ENCODE data around the gene GNLY. TPM values are rescaled to one million over a fixed set of nuclear protein-coding genes. Genes with fewer than 3 reads are reported as not detected.

The GNLY gene
- total and polyA plus RNA-seq, 2 of the 13 experiments (the other 11 are each of a cell fraction or from before 2014, with no cell fraction given) = not detected

DNA sequence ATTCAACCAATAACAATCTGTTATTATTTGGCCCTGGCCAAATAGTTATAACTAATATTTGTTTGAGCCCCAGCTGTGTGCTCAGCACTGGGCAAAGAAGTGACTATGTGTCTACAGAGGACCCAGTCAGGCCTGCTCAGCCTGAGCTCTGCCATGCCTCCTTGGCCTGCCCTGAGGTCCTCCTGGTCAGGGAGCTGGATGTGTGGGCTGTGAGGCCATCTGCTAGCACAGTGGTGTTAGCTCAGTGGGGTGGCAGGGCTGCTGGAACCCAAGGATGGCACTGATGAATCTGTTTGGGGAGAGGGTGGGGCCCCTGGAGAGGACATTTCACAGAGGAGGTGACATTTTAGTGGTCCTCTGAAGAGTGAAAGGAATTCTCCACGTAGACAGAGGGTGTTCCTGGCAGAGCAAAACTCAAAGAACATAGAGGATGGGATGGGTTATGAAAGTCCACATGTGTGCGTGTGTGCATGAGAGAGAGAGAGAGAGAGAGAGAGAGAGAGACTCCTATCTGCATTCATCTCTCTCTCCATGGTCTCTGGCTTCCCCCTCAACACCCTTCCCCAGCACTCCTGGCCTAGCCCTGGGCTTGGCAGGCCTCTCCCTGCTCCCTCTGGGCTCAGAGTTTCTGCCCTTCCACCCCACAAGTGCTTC, 38.4 kb downstream of the GNLY start (continued):
- TF ChIP-seq ZNF563 (CRISPR knock-in tag; IDR thresholded peaks at IDR 0.05) = no peak
- TF ChIP-seq, protein P1, sequence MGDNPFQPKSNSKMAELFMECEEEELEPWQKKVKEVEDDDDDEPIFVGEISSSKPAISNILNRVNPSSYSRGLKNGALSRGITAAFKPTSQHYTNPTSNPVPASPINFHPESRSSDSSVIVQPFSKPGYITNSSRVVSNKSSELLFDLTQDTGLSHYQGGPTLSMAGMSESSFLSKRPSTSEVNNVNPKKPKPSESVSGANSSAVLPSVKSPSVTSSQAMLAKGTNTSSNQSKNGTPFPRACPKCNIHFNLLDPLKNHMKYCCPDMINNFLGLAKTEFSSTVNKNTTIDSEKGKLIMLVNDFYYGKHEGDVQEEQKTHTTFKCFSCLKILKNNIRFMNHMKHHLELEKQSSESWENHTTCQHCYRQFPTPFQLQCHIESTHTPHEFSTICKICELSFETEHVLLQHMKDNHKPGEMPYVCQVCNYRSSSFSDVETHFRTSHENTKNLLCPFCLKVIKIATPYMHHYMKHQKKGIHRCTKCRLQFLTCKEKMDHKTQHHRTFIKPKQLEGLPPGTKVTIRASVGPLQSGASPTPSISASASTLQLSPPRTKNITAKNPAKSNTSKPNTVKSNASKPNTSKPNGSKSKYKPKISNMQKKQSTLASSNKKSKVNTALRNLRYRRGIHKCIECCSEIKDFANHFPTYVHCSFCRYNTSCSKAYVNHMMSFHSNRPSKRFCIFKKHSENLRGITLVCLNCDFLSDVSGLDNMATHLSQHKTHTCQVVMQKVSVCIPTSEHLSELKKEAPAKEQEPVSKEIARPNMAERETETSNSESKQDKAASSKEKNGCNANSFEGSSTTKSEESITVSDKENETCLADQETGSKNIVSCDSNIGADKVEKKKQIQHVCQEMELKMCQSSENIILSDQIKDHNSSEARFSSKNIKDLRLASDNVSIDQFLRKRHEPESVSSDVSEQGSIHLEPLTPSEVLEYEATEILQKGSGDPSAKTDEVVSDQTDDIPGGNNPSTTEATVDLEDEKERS (CRISPR knock-in tag; IDR thresholded peaks at IDR 0.05) = no peak
- TF ChIP-seq, protein P2, sequence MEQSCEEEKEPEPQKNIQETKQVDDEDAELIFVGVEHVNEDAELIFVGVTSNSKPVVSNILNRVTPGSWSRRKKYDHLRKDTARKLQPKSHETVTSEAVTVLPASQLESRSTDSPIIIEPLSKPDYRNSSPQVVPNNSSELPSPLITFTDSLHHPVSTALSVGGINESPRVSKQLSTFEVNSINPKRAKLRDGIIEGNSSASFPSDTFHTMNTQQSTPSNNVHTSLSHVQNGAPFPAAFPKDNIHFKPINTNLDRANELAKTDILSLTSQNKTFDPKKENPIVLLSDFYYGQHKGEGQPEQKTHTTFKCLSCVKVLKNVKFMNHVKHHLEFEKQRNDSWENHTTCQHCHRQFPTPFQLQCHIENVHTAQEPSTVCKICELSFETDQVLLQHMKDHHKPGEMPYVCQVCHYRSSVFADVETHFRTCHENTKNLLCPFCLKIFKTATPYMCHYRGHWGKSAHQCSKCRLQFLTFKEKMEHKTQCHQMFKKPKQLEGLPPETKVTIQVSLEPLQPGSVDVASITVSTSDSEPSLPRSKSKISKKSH (CRISPR knock-in tag; IDR thresholded peaks at IDR 0.05; ENCODE audit: borderline replicate concordance) = no peak

DNA sequence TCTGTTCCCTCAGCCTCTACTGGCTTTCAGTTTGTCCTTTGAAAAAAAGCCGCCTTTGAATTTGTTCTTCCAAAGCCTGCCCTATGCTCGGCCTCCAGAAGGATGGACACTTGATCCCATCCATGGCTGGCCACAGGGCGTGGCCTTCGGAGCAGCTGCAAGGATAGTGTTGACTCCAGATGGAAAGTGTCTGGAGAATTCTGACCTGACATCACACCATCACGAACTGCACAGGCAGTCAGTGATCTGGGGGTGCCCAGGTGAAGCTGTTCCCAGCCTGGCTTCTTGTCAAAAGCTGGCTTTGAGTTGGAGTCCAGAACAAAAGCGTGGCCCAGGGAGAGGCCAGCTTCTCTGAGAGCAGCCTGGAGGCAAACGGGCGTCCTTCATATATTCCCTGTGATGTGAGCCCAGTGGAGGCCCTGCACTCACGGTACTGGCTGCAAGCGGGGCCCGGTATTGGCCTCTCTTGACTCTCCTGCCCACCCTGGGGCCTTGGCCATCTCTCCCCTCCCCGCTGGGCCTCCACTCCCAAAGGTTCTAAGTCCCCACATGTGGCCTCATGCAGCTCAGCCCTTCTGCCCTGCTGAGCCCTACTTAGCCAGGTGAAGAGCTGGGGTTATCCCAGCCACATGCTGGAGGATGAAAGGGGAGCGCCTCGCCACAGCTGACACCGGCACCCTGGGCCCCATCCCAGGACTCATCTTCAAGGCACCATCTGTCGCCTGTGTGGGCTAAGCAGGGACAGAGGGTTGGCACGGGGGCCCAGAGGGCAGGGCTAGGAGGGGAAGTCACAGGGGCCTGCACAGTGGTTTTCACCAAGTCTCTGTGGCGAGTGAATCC, 39.2 kb downstream of the GNLY start:
- 38% methylated on average over 15 of the region's 18 CpGs for WGBS (ENCODE audit: low lambda C conversion rate)
- intact Hi-C loops (cut with micrococcal nuclease; ENCODE audit: unreplicated experiment) (no loop called here), in situ Hi-C loops (cut with HindIII; ENCODE audit: extremely low pct_ligation_motif_present, low pct_unique_long_range_greater_than_20kb) (loop anchor here (10.0 kb wide), 1 partner anchor 341 kb away; no protein-coding TSS in a partner anchor)

More for the DNA sequence above, 39.2 kb downstream of the GNLY start:
- H3K4me1 ChIP-seq (ENCODE audit: insufficient read depth, low read length) = peaks cover 16% of the 10 kb centered on the region; the same call in 1 of the 2 replicates
- H3K4me2 ChIP-seq (ENCODE audit: low read depth, low read length) = no peak overlapping the region
- DNase-seq (ENCODE audit: low spot score) (peak; percentile 41), ATAC-seq (no peak), FAIRE-seq (no peak)
- peaks cover 5 to 36% of the 10 kb centered on the region in 2 experiments; a peak in 4 of 5 replicates for H3K27me3 ChIP-seq (ENCODE audit: control insufficient read depth in 1 of 2, insufficient read depth in 2 of 2, low read length in 2 of 2)
- no peak overlapping the region for H3K9ac ChIP-seq (ENCODE audit: insufficient read depth, low read depth, low read length)
- no peak for TF ChIP-seq HNRNPL (IDR thresholded peaks at IDR 0.05; ENCODE audit: low read depth, low read length)
- TF ChIP-seq, protein P3, sequence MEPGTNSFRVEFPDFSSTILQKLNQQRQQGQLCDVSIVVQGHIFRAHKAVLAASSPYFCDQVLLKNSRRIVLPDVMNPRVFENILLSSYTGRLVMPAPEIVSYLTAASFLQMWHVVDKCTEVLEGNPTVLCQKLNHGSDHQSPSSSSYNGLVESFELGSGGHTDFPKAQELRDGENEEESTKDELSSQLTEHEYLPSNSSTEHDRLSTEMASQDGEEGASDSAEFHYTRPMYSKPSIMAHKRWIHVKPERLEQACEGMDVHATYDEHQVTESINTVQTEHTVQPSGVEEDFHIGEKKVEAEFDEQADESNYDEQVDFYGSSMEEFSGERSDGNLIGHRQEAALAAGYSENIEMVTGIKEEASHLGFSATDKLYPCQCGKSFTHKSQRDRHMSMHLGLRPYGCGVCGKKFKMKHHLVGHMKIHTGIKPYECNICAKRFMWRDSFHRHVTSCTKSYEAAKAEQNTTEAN (CRISPR knock-in tag; conservative IDR thresholded peaks at IDR 0.05) = no peak
- TF ChIP-seq, protein P4, sequence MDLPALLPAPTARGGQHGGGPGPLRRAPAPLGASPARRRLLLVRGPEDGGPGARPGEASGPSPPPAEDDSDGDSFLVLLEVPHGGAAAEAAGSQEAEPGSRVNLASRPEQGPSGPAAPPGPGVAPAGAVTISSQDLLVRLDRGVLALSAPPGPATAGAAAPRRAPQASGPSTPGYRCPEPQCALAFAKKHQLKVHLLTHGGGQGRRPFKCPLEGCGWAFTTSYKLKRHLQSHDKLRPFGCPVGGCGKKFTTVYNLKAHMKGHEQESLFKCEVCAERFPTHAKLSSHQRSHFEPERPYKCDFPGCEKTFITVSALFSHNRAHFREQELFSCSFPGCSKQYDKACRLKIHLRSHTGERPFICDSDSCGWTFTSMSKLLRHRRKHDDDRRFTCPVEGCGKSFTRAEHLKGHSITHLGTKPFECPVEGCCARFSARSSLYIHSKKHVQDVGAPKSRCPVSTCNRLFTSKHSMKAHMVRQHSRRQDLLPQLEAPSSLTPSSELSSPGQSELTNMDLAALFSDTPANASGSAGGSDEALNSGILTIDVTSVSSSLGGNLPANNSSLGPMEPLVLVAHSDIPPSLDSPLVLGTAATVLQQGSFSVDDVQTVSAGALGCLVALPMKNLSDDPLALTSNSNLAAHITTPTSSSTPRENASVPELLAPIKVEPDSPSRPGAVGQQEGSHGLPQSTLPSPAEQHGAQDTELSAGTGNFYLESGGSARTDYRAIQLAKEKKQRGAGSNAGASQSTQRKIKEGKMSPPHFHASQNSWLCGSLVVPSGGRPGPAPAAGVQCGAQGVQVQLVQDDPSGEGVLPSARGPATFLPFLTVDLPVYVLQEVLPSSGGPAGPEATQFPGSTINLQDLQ (CRISPR knock-in tag; IDR thresholded peaks at IDR 0.05) = 0 out of 2 replicates have a peak, but pooled peaks have one; percentile 43
- TF ChIP-seq ETV6 (CRISPR knock-in tag; conservative IDR thresholded peaks at IDR 0.05) = no peak
- TF ChIP-seq, protein P2 (CRISPR knock-in tag; IDR thresholded peaks at IDR 0.05; ENCODE audit: borderline replicate concordance) = 0 out of 2 replicates have a peak, but pooled peaks have one; percentile 15
- TF ChIP-seq SNAI1 (CRISPR knock-in tag; IDR thresholded peaks at IDR 0.05; ENCODE audit: borderline replicate concordance) = no peak
- H3K4me3 ChIP-seq (replicated peaks in 1 of 3; ENCODE audit: insufficient read depth in 1 of 3, low read depth in 2 of 3, low read length in 3 of 3) = no peak overlapping the region
- no TSS peak for BruUV-seq (replicated peaks)
- no peaks in the 10 kb centered on the region for H3K9me3 ChIP-seq (ENCODE audit: low read length)
- CTCF ChIA-PET (ENCODE audit: low intra/inter-chr PET ratio, low total read pairs) = no interaction called here
- H2AFZ ChIP-seq (ENCODE audit: low read length) = no peak overlapping the region
- H4K20me1 ChIP-seq (ENCODE audit: insufficient read depth, low read length) = no peaks in the 10 kb centered on the region
- no peaks in the 10 kb centered on the region for H3K36me3 ChIP-seq (replicated peaks in 1 of 2; ENCODE audit: control insufficient read depth in 1 of 2, insufficient read depth in 2 of 2, low read length in 2 of 2)
- no peaks in the 10 kb centered on the region for H3K79me2 ChIP-seq (ENCODE audit: insufficient read depth, low read length)
- POLR2A ChIA-PET = no interaction called here
- no peak overlapping the region for H3K27ac ChIP-seq (ENCODE audit: extremely low read length, insufficient read depth, low read length)
